OCI-LY7 (cell line): Measurements from ENCODE around the gene FBXW8. TPM values are rescaled to one million over a fixed set of nuclear protein-coding genes. Genes with fewer than 3 reads are reported as not detected.

ENCODE experiments used
- BruUV-seq: library from RNA; stranded (reverse); fragments of 400-500 nt; replicated peaks from 2 replicates; lab custom pipeline; 2021; lab: Mats Ljungman, UMichigan
- CTCF ChIA-PET: fragments of 300-600 bp; sonication (Branson Sonifier 250); formaldehyde crosslinking; loops from one replicate; lab custom pipeline; 2022; ENCODE audit warnings: antibody characterized with exemption; ENCODE audit not compliant: unreplicated experiment; lab: Charles Lee
- POLR2A ChIA-PET: fragments of 300-600 bp; sonication (Branson Sonifier 250); formaldehyde crosslinking; loops from one replicate; lab custom pipeline; 2022; ENCODE audit warnings: antibody characterized with exemption; lab: Charles Lee
- DNase-seq: peaks from one replicate; pipeline ENCODE4 v3.0.0-alpha.2; 2015; ENCODE audit warnings: low spot score
- H2AFZ ChIP-seq: fragments of 200-600 bp; sonication (generic), shearing (Covaris generic); 2 replicates; pipeline ENCODE4 v1.6.1; 2014; ENCODE audit warnings: mild to moderate bottlenecking, antibody characterized with exemption, low read length, moderate library complexity
- H3K27ac ChIP-seq: fragments of 200-600 bp; sonication (generic); 2 replicates; pipeline ENCODE4 v1.5.1; 2014; ENCODE audit warnings: mixed run types, low read depth, mild to moderate bottlenecking, moderate library complexity, low read length, inconsistent platforms; ENCODE audit not compliant: poor library complexity, severe bottlenecking
- H3K36me3 ChIP-seq: fragments of 200-600 bp; sonication (generic); 2 replicates; pipeline ENCODE4 v1.6.1; 2014; ENCODE audit warnings: mild to moderate bottlenecking, antibody characterized with exemption, low read length, moderate library complexity, mixed read lengths; ENCODE audit not compliant: insufficient read depth
- H3K4me1 ChIP-seq: fragments of 200-600 bp; sonication (generic); 2 replicates; pipeline ENCODE4 v1.5.1; 2014; ENCODE audit warnings: mild to moderate bottlenecking, low read length; ENCODE audit not compliant: insufficient read depth, poor library complexity, severe bottlenecking
- H3K4me2 ChIP-seq: fragments of 200-600 bp; sonication (generic); 2 replicates; pipeline ENCODE4 v1.6.1; 2014; ENCODE audit warnings: mild to moderate bottlenecking, low read length
- H3K4me3 ChIP-seq: fragments of 200-600 bp; sonication (generic); 2 replicates; pipeline ENCODE4 v1.5.1; 2014; ENCODE audit warnings: mild to moderate bottlenecking, low read depth, low read length; ENCODE audit not compliant: poor library complexity, severe bottlenecking
- H3K79me2 ChIP-seq: fragments of 200-600 bp; sonication (generic); 2 replicates; pipeline ENCODE4 v1.6.1; 2016; ENCODE audit warnings: low read depth, mild to moderate bottlenecking, low read length, moderate library complexity, mixed read lengths; ENCODE audit not compliant: insufficient read depth
- H3K9me2 ChIP-seq: fragments of 200-600 bp; sonication (generic); 2 replicates; pipeline ENCODE4 v1.6.1; 2016; ENCODE audit warnings: mild to moderate bottlenecking, low read length, mixed read lengths; ENCODE audit not compliant: insufficient read depth
- H3K9me3 ChIP-seq: fragments of 200-600 bp; sonication (generic); 2 replicates; pipeline ENCODE4 v1.6.1; 2014; ENCODE audit warnings: mild to moderate bottlenecking, mixed run types, low read length, mixed read lengths
- H4K20me1 ChIP-seq: fragments of 200-600 bp; sonication (generic); 2 replicates; pipeline ENCODE4 v1.6.1; 2014; ENCODE audit warnings: mild to moderate bottlenecking, antibody characterized with exemption, low read length, moderate library complexity, mixed read lengths; ENCODE audit not compliant: insufficient read depth
- EZH2phosphoT487 ChIP-seq: fragments of 200-600 bp; sonication (generic); IDR thresholded peaks from 2 replicates; pipeline ENCODE4 v1.6.1; 2018; ENCODE audit warnings: low read depth, borderline replicate concordance, mild to moderate bottlenecking, mixed run types, antibody characterized with exemption, low read length, moderate library complexity, mixed read lengths
- intact Hi-C: fragments of 100-400 bp; cut with micrococcal nuclease; formaldehyde crosslinking; loops from one replicate; pipeline ENCODE4 v1.10.0; 2022; ENCODE audit not compliant: unreplicated experiment
- total RNA-seq, 2 experiments: library from RNA; depleted of rRNA in 1 of 2; stranded (reverse); fragments of >200 nt in 1 of 2; shearing (Covaris generic) in 1 of 2; gene quantifications; 2 replicates each; pipeline ENCODE4 v1.2.3, GENCODE V29; 2014 to 2022
- TF ChIP-seq, protein P1 (sequence below): fragments of 200-600 bp; sonication (generic); conservative IDR thresholded peaks from 2 replicates; pipeline ENCODE4 v1.5.1; 2014; ENCODE audit warnings: mild to moderate bottlenecking, antibody characterized with exemption, low read length, moderate library complexity, mixed read lengths

FBXW8 gene
- total RNA-seq, 2 experiments from 2014 or later: 29.8 to 34.0 TPM

DNA sequence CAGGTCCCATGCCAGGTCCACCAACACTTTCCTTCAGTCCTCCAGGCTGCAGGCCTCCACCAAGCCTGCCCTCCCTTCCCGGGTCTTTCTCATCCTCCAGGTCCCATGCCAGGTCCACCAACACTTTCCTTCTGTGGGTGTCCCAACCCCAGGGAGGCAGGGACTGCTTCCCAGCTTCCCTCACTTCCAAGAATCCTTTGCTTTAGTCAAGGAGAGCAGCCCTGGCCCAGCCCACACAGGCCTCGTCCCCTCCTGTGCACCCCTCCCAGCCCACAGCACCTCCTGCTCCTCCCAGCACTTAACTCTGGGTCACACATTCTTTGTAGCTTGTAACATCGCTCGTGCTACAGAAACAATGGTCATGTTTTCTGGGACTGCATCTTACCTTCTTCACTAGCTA is 115.6 kb downstream of the FBXW8 start:
- Histone ChIP-seq H3K79me2 (no peaks in the 10 kb centered on the region), H3K4me2 (no peak overlapping the region), H3K9me3 (no peaks in the 10 kb centered on the region), H4K20me1 (no peaks in the 10 kb centered on the region), H3K4me3 (no peak overlapping the region), H2AFZ (no peak overlapping the region), H3K9me2 (no peaks in the 10 kb centered on the region), H3K27ac (no peak overlapping the region), H3K4me1 (no peaks in the 10 kb centered on the region), H3K36me3 (peaks cover 30% of the 10 kb centered on the region)
- TF ChIP-seq EZH2phosphoT487: no peak
- ChIA-PET POLR2A (no interaction called here), CTCF (interaction anchor here (0.6 to 1.3 kb wide), 2 partner anchors 12 to 94 kb away, joined by 3 read pairs; no protein-coding TSS in a partner anchor)
- DNase-seq: no peak
- intact Hi-C loops: no loop called here
- no TSS peak for BruUV-seq

DNA sequence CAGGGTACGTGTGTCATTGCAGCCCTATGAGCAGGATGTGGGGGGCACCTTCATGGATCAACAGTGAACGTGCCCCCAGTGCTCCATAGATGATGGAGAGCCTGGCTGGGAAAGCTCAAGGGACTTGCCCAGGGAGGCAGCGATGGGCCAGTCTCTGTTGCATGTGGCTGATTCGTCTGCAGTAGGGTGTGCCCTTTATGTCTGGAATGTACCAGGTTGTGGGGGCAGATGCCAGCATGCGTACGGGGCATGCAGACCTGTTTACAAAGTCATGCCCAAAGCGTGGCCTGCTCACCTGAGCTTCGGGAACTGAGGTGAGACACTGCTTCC is 116.1 kb downstream of the FBXW8 start:
- TF ChIP-seq, protein P1, sequence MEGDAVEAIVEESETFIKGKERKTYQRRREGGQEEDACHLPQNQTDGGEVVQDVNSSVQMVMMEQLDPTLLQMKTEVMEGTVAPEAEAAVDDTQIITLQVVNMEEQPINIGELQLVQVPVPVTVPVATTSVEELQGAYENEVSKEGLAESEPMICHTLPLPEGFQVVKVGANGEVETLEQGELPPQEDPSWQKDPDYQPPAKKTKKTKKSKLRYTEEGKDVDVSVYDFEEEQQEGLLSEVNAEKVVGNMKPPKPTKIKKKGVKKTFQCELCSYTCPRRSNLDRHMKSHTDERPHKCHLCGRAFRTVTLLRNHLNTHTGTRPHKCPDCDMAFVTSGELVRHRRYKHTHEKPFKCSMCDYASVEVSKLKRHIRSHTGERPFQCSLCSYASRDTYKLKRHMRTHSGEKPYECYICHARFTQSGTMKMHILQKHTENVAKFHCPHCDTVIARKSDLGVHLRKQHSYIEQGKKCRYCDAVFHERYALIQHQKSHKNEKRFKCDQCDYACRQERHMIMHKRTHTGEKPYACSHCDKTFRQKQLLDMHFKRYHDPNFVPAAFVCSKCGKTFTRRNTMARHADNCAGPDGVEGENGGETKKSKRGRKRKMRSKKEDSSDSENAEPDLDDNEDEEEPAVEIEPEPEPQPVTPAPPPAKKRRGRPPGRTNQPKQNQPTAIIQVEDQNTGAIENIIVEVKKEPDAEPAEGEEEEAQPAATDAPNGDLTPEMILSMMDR: no peak
- TF ChIP-seq EZH2phosphoT487: no peak
- Histone ChIP-seq H3K9me2 (no peaks in the 10 kb centered on the region), H4K20me1 (no peaks in the 10 kb centered on the region), H3K27ac (no peak overlapping the region), H3K9me3 (no peaks in the 10 kb centered on the region), H2AFZ (no peak overlapping the region), H3K4me3 (no peak overlapping the region), H3K79me2 (no peaks in the 10 kb centered on the region), H3K4me1 (no peaks in the 10 kb centered on the region), H3K36me3 (peaks cover 30% of the 10 kb centered on the region), H3K4me2 (no peak overlapping the region)
- no peak for DNase-seq
- intact Hi-C loops: no loop called here
- POLR2A ChIA-PET: no interaction called here
- CTCF ChIA-PET: interaction anchor here (1.3 kb wide), 1 partner anchor 13 kb away, joined by 3 read pairs; no protein-coding TSS in a partner anchor
- no TSS peak for BruUV-seq

DNA sequence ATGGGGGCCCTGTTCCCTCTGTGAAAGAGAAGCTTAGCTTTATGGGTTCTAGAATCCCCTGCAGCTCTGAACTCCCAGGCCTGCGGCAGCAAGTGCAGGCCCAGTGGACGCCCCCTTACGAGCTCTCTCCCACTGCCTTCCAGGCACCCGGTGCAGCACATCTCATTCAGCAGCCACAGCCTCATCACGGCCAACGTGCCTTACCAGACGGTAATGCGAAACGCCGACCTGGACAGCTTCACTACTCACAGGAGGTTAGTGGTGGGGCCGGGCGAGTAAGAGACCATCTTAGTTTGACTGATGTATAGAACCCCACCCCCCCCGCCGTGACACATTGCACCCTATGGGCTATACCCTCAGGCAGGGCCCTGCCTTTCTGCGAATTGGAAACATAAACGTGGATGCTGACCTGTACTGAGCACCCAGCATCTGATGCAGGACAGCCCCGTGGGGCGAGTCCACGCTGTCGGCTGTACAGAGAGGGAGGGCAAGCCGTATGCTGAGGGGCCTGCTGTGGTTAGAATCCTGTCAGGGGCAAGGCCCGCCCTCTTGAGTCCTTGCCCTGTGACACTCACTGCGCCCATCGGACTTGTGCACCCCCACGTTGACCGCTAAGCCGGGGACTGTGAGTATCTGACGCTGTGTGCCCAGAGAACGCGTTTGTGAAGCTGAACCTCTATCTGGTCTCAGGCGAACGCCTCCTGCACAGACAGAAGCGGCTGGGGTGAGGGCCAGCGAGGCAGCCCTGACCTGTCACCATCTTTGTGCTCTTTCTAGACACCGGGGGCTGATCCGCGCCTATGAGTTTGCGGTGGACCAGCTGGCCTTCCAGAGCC is 116.7 kb downstream of the FBXW8 start:
- Histone ChIP-seq H3K9me3 (no peaks in the 10 kb centered on the region), H3K4me1 (no peaks in the 10 kb centered on the region), H2AFZ (no peak overlapping the region), H4K20me1 (no peaks in the 10 kb centered on the region), H3K4me2 (no peak overlapping the region), H3K36me3 (peaks cover 30% of the 10 kb centered on the region), H3K9me2 (no peaks in the 10 kb centered on the region), H3K27ac (no peak overlapping the region), H3K79me2 (no peaks in the 10 kb centered on the region), H3K4me3 (no peak overlapping the region)
- no peak for DNase-seq
- no peak for TF ChIP-seq EZH2phosphoT487
- TF ChIP-seq, protein P1: no peak
- intact Hi-C loops: no loop called here
- ChIA-PET CTCF (interaction anchor here (1.3 kb wide), 1 partner anchor 13 kb away, joined by 3 read pairs; no protein-coding TSS in a partner anchor), POLR2A (no interaction called here)
- no TSS peak for BruUV-seq
